A549 (cell line): Measurements from ENCODE around the gene SOX6.

Source experiments
- CTCF ChIP-seq: fragments of >200 bp; sonication (Bioruptor Twin); formaldehyde crosslinking; IDR thresholded peaks from 3 replicates; pipeline ENCODE4 v1.5.1; 2016
- PHF8 ChIP-seq: fragments of 200-600 bp; sonication (generic); IDR thresholded peaks from 2 replicates; pipeline ENCODE4 v1.6.1; 2016; ENCODE audit warnings: low read depth, mild to moderate bottlenecking, antibody characterized with exemption, moderate library complexity, borderline replicate concordance

- no peak for TF ChIP-seq CTCF
- TF ChIP-seq PHF8, result no peak
Measured at GRCh38 chr11:16030664-16031063, 325.7 kb downstream of the SOX6 start.
